ENCODE measurements around the gene USP13.

Gene USP13

GRCh38 chr3:179806177-179806576 is 153.3 kb downstream of the USP13 start:
- DNase-seq = no peak

- no peak for DNase-seq
Measured at GRCh38 chr3:179807588-179807987, 154.7 kb downstream of the USP13 start.

DNA sequence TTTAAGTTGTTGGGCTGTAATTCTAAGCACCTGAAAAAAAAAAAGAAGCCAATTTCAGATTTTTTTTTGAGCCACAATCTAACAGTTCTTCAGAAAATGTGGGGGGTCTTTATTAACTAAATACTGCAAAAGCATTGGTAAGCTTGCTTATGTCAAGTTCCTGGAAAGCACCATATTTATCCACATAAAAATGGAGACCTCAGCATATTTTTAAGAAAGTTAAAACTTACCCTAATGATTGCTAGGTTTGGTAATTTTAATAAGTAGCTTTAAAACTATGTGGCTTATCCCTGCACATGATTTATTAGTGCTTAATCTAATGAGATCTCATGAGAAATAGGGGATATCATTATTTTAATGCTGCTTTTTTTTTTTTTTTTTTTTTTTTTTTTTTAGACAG is 156.8 kb downstream of the USP13 start:
- DNase-seq = no peak

- DNase-seq = no peak
Measured at GRCh38 chr3:179811321-179812095, 158.7 kb downstream of the USP13 start.

- DNase-seq = no peak
Measured at GRCh38 chr3:179812096-179812382, 159.2 kb downstream of the USP13 start.

- DNase-seq = no peak
Measured at GRCh38 chr3:179819379-179819778, 166.5 kb downstream of the USP13 start.

DNA sequence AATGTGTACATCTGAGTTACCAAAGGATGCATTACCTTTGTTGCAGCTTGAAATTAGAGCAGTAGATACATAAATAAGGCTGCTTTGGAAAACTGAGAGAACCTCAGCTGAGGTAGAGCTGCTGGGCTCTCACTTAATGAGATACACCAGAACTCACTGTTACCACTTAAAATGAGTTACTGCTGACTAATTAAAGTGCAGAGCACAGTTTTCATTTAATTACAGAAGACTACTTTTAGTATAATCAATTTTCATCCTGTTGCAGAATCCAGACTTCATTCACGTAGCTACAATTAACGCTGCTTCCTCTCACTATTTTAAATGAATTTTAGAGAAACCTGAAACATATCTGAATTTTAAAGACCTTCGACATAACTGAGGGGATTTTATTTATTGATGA is 169.5 kb downstream of the USP13 start:
- DNase-seq = no peak

DNA sequence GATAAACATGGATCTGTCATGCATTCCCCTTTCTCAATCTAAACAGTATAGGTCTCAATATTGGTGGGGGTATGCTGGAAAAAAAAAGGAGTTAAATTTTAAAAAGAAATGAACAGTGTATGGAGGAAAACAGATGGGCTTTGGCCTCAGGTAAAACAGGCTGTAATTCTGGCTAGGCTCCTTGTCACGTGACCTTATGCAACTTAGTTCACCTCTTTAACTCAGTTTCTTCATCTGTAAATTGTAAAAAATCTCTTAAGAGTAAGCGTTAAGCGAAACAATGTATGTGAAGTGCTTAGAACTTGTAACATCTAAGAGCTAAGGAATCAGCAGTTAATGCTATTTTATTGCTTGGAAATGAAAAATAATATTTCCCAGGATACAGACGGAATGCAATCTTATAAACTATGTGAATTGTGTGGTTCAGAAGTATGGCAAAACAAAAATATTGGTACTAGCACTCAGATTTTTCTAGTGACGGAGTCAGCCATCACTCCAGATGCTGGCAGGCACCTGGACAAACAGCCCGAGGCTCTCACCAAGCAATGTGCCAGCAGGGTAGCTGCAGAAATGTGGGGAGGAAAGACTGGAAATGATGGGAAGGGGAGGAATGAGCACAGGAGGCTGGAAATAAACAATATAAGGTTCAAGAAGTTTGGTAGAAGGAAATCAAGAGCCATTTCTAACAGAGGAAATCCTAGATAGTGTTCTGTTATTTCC is 172.8 kb downstream of the USP13 start:
- DNase-seq = no peak

DNA sequence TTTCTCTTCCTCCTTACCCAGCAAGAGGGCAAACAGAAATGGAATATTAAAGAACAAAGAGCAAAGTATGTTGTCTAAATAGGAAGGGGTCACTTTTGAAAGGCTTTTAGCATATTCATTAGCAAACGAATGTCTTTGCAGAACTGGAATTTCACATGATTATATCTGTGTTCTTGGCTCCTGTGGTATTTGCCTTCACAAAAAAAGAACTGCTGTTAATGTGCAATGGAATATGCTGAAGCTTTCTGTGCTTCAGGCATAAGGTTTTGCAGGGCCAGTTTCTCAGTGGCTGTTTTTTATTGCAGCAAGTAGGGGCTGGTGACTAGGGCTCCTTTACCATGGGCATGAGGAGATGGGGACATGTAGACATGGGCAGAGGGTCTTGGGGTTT is 173.4 kb downstream of the USP13 start:
- DNase-seq = no peak

- no peak for DNase-seq
Measured at GRCh38 chr3:179828738-179829137, 175.9 kb downstream of the USP13 start.

DNA sequence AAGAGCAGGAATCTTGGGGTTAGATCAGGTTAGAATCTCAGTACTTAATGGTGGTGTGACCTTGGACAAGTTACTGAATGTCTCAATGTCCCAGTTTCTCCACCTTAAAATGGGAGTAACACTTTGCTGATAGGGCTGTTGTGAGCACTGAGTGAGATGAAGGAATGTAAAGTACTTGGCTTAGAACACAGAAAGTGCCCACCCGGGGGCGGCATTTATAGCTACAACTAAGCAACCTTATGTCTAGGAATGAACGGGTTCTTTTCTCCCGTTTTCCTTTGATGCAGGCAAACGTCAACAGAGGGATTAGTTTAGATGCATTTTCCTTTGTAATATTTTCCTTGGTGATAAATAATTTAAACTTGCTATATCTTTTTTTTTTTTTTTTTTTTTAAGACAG is 176.6 kb downstream of the USP13 start:
- DNase-seq = no peak

DNA sequence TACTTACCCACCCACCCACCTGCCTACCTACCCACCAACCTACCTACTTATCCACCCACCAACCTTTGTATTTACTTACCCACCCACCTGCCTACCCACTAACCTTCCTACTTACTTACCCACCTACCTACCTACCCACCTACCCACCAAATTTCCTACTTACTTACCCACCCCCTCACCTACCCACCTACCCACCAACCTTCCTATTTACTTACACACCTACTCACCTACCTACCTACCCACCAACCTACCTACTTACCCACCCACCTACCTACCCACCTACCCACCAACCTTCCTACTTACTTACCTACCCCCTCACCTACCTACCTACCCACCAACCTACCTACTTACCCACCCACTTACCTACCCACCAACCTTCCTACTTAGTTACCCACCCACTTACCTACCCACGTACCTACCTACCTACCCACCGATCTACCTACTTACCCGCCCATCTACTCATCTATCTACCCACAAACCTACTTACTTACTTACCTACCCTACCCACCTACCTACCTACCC is 179.6 kb downstream of the USP13 start:
- no peak for DNase-seq

GRCh38 chr3:179833294-179833693 is 180.5 kb downstream of the USP13 start:
- no peak for DNase-seq

GRCh38 chr3:179837374-179837773 is 184.5 kb downstream of the USP13 start:
- DNase-seq = no peak

Data from activated effector memory CD4-positive, alpha-beta T cell treated with Interleukin-2 at 50 U/mL for 16 hours (primary cell).